NCI-H345 (cell line): ENCODE data around the gene CHI3L1.

Experiments used
- DNase-seq: peaks from one replicate; lab custom pipeline; 2025; lab: John Stamatoyannopoulos, UW

The CHI3L1 gene

DNA sequence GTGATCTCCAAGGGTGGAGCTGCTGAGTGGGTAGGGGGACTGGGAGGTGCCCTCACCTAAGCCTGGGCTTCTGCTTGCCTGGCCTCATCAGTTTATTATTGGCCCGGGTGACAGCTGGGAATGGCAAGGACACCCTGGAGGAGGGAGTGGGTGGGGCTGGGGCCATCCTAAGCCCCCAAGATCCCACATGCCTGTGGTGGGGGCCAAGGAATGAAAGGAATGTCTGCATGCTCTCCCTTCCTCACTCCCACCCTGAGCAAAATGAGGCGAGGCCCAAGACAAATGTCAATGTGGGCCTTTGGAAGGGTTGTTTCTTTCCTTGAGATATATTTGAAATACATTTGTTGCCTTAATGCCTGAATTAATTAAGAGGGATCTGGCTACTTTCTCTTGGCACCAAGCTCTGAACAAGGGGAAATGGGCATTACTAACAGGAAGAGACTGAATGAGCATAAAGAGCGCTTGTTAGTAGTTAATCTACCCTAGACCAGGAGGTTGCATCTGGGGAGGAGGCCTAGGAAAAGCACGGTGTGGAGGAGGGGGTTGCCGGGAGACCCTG is 19.7 kb upstream of the CHI3L1 start:
- no peak for DNase-seq

DNA sequence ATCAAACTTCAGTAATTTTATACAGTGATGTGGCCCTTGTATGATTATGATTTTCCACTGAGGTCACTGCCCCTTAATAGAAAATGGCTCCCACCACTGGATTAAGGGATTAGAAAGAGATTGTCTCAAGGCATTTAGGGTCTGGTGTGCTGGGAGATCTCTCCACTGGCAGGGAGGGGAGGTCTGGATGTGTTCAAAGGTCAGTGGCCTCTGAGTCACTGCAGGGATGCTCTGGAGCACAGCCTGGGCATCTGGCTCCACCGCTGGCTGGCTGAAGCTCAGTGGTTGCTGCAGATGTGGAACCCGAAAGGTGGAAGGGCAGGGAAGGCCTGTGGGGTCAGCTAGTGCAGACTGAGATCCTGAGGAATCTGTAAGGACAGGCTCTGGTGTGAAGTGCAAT is 18.3 kb upstream of the CHI3L1 start:
- no peak for DNase-seq

DNA sequence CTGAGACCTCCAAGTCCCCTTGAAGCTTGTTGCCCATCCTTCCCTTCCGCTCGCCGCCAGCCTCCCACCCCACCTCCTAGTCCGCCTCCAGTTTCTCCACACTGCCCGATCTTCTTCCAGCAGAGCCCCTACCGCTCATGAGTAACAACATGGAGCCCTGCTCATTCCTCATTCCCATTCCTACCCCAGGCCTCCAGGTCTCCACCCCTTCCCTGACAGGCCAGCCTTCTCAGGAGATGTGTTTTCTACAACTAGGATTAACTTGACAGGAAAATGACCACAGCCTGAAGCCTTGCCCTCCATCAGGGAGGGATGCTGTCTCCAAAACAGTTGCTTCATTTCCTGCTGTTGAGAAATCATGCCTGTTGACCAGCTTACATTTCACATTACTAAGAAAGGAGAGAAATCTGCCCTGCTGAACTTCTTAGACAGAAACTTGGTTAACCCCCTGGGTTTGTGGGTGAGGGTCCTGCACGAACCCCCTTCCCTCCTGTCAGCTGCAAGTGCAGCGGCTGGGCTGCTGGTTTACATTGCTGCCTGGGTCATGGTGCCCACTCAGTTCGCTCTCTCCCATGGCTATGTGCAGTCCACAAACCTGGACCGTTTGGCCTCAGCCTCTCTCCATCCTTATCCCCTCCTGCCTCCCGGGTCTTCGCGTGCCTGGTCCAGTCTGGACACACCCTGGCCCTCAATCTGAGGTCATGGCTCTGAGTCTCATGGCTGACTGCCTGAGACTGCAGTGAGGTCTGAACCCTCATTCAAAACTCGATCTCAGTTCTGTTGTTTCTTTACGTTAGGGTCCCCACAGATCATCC is 16.1 kb upstream of the CHI3L1 start:
- DNase-seq: no peak

DNA sequence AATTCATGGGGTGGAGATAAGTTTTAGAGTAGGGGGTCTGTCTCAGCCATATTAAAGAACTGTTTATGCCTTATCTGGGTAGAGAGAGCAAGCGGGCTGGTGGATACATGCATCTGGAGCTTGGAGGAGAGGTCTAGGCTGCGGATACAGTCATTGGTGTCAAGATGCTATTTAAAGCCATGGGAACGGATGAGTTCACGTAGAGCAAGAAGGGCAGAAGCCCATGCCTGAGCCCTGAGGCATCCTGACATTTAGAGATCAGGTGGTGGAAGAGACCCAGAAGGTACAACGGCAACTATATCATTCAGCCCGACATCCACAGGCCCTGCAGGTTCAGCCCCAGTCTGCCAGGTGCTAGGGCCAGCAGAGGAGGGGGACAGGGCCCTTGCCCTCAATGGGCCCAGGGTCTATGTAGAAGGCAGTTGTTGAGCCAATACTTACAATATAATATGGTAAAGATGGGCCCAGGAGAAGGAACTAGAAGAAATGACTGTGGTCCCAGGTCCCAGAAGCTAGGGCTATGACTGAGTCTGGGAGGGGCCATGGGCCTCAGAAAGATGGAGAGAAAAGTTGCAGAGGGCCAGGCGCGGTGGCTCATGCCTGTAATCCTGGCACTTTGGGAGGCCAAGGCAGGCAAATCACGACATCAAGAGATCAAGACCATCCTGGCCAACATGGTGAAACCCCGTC is 15.2 kb upstream of the CHI3L1 start:
- no peak for DNase-seq

DNA sequence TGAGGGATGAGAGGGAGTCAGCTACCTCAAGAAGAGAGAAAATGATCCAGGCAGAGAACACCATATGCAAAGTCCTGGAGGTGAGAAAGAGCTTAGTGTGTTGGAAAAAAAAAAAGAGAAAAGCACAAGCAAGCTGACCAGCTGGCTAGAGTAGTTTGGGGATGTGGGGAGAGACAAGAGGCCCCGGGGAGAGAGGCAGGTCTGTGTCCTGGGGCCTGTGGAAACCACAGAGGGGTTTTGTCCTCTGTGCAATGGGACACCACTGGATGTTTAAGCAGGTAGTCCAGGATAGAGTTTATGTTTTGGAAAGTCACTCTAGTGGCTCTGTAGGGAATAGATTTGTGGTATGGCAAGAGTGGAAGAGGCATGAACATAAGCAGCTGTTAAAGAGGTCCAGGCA is 14.4 kb upstream of the CHI3L1 start:
- no peak for DNase-seq

DNA sequence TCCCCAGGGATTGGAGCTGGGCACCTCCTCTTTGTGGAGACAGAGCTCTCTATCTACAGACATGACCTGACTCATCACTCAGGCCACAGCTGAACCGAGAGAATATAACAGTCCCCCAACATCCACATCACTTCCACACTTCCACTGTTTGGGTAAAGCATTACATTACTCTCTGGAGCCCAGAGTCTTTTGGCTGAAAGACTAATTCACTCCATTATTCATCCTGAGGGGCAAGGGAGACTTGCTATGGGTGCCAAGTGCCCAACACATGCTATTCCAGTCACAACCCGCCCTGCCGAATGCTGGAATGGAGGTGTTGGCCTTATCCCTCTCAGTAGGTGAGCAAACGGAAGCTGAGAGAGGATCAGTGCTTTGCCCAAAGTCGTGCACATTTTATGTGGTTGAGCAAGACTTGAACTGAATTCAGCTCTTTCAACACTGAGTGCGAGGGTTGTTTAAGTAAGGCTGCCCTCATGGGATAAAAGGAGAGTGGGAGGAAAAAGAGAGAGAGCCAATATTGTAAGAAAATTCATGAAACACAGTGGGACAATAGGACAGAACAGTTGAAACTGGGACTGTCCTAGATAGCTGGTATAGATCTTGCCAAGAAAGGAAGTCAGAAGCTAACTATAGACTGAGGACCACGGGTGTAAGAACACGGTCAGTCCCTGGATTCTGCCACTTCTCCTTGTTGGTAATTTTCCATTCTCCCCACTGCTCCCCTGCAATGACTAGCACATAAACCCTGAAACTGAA is 13.5 kb upstream of the CHI3L1 start:
- DNase-seq: no peak

DNA sequence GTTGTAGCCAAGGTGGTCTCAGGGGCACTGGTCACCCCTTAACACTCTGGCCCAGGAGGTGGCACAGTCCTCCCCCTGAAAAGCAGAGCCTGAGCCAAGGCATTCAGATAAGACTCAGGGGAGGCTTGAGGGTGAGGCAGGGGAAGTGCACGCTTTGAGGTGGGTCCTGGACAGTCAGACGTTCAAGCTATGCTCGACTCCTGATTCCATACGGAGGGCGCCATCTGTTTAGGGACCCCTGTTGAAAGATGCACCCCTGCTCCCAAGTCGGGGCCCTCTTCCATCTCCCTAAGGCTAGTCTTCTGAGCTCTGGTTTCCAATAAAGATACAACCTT is 12.9 kb upstream of the CHI3L1 start:
- DNase-seq: no peak

DNA sequence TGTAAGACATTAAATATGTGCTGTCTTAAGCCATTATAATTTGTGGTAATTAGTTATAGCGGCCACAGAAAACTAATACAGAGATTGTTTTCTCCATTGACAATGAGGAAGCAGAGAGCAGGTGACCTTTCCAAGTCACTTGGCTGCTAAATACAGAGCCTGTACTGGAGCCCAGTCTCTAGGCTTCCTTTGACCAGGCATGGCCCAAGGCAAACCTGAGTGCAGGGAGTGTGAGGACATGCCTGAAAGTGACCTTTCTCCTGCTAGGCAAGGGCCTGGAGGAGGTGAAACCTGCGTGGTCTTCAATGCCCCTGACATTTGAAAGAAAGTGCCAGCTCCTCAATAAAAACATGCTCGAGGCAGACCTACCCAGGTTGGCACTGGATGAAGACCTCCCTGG is 12.5 kb upstream of the CHI3L1 start:
- no peak for DNase-seq

DNA sequence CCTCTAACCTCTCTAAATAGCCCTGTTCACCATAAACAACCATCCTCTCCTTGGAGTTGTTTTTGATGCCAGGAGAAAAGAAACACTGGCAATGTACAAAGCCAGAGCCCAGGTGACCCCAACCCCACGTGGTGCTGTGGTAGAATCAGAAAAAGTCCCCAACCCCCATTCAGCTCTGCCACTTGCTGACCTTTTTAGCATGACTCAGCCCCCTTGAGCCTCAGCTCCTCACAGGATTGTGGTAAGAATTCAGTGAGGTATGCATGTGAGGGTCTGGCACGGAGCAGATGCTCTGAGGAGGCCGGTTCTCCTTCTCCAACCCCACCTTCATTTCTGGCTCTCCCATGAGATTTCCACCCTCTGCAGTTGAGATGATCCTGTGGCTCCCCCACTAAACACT is 11.1 kb upstream of the CHI3L1 start:
- DNase-seq: no peak

DNA sequence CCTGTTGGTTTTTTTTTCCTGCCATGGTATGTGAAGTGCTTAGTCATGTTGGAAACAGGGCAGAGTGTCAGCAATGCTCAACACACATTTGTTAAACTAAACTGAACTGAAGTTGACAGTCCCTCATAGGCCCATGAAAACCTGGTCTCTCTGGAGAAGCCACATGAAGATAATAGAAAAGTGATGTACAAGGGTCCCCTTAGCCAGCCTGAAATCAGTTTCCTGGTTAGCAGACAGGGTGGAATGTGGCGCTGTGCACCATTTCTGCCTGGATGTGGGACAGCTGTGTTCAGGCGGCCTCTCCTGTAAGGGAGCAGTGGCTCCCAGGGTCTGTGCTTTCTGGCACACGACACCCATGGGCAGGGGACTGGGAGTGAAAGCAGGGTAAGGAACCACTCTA is 9.9 kb upstream of the CHI3L1 start:
- no peak for DNase-seq

DNA sequence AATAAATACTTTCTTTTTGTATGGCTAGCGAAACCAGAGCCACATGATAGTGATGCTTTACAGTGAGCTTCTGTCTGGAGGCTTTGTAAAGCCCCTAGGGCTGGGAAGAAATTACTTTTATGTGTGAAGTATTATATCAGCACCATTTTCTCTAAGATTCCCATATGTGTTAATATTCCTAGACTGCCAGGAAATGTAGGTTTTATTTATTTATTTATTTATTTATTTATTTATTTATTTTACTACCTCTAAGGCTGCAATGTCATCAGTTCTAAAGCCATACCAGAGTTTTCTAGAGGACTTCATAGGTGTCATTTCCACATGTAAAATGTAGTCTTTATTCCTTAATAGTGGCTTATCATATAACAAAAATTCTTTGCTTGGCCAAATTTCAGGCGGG is 4.4 kb upstream of the CHI3L1 start:
- no peak for DNase-seq

DNA sequence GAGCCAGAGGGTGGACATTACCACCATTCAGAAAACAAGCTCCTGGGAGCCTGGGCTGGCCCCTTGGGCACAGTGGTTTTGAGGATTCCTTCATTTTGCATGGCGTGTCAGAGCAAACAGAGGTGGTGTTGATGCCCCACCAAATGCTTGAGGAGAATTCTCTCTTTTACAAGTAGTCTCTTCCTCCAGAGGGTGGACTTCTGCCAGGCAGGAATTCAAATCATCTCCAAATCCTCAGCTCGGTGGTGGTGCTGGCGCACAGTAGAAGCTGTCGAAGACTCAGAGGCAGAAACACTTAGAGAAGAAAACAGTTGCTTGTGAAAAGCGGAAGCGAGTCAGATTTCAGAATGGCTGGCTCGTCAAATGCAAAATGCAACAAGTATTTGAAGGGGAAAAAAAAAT is 3.4 kb upstream of the CHI3L1 start:
- no peak for DNase-seq

DNA sequence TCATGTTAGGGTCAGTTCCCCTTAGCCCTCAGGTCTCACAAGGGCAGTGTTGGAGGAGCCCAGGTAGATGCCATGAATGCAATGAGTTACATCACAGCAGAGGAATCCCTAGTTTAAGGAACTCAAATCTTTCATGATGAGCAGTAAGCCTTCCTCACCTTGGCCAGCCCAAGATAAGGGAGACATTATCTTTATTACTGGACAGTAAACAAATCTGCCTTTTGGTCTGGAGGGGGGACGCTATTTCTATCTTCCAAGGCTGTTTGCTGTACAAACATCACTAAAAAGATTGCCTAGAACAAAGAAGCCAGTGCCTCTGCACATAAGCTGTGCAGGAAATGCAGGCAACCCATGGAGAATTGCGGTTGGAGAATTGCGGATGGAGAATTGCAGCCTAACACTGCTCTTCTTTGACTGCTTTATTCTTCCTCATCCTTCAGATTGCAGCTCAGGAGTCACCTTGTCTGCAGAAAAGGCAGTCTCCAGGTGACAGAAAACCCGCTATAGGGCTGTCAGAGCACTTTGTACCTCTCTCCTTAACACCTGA is 2.3 kb upstream of the CHI3L1 start:
- DNase-seq: no peak

DNA sequence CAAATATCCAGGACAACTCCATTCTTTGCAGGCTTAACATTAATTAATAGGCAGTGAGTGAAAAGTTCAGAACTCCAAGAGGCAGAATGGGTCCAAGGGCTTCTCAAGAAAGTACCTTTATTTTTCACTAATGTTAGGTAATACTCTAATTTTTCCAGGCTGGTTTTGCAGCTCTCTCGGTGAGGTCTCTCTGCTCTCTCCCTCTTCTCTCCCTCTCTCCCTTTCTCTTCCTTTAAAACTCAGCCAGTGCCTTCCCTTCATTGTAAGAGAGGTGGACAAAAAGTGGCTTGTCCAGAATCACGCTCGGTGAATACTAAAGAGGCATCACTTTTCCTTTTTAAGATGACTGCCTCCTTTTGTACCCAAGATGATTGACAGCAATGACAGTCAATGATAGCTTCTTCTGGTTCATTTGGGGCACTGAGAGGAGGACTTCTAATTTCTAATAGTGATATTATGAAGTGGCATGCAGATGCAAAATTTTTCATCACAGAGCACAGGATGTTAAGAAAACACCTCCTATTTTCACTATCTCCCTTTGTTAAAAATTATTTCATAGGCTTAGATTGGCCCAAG is 1.3 kb upstream of the CHI3L1 start:
- no peak for DNase-seq

DNA sequence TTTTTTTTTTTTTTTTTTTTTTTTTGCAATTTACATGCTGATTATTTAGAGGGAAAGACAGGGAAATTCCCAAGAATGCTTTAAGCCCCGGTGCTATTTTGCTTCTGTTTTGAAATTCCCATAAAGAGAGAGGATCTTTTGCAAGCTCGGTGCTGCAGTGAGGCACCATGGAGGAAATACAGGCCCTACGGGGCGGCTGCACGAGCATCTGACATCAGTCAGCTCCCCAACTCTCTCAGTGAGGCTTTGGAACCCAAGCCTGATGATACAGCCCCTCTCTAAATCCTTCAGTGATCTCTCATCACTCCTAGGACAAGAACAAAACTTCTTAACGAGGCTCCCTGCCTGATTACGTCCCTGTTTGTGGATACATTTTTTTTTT is 791 bp upstream of the CHI3L1 start:
- DNase-seq: no peak

DNA sequence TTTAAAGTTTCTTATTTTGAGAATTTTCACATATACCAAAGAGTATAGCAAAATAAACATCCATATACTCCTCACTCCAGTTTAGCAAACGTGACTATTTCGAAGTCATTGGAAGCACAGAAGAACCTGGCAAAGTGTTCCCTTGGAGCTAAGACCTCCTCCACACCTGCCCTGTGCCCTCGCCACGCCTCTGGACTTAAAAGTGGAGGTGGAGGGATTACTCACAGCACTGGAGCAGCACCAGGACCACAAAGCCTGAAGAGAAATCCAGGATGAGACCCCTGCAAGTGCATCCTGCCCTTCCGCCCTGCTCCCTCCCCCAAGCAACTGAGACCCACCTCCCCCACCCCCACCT is 436 bp downstream of the CHI3L1 start:
- DNase-seq: no peak

DNA sequence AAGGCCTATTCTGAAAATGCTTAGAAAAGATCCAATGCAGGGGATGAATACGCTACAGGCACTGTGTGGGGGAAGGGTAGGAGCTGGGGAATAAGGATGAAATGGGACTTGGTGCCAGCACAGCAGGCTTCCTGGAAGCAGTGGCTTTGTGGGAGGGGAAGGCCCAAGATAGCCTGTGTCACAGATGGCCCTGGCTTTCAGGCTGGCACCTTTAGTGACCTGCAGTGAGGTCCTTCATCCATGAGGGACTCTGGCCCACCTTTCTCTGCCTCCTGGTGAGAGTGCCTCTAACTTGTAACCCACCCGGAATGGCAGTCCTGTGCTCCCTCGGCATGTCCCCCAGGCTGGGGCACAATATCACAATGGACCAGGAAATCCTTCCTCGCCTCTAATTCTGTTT is 919 bp downstream of the CHI3L1 start:
- no peak for DNase-seq

DNA sequence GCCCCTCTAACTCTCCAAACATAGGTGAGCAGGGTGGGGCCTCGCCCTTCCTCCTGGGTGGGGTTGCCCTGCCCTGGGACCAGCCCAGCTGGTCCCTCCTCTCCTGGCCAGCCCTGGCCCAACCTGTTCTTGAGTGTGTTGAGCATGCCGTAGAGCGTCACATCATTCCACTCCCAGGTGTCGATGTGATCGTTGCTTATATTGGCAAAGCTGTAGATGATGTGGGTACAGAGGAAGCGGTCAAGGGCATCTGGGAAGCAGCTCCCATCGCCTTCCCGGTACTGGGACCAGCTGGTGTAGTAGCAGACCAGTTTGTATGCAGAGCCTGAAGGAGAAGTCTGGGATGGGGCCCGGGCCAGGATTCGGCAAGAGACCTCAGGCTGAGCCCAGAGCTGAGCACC is 1.4 kb downstream of the CHI3L1 start:
- DNase-seq: no peak

DNA sequence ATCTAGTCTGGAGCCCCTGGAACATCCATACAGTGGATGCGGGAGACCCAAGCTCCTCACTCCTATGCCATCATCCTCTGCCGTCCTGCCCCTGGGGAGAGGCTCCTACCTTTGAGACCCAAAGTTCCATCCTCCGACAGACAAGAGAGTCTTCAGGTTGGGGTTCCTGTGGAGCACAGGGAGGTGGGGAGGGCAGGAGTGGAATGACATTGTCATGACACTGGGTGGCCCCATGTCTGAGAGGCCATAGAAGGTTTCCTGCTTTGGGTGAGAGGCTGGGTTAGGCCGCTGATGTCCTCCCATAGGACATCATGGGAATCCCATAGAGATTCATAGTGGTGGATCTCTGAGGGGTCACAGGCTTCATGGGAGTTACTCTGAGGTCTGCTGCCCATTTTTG is 2.0 kb downstream of the CHI3L1 start:
- no peak for DNase-seq

DNA sequence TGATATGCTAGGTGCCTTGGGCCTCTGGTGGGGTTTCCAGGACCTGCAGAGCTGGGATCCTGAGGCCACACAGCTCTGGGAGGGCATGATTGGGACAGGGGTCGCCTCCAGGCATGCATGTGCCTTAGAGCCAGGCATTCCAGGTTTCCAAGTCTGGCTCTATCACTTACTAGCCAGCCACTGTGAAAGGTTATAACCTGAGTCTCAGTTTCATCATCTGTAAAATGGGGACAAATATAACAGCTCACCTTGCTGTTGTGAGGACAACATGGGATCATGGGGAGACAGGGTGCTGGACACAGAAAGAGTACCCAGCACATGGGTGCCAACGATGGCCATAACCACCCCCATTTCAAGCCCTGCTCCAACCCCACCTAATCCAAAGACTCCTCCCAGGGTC is 2.7 kb downstream of the CHI3L1 start:
- no peak for DNase-seq

DNA sequence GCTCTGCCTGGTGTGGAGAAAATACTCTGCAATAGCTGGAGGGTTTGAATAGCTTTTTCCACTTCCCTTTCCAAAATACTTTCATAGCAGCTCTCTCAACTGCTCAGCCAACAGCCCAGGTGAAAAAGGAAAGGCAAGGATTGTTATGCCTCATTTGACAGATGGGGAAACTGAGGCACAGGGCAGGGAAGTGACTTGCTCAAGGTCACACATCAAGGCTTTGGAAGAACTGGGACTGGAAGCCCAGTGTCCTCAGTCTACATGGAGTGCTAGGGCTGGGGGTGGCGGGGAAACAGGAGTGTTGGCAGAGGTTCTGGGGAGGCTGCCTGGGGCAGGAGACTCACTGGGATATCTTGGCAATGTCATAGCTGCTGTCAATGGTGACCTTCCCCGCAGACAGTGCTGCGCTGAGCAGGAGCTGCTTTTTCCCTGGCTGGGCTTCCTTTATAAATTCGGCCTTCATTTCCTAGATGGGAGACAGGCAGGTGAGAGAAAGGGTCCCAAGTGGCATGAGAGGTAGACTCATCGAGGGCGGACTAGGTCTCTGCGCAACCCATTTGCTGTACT is 4.0 kb downstream of the CHI3L1 start:
- DNase-seq: no peak
